Fibroblast of pulmonary artery (primary cell): ENCODE measurements around the gene NINJ2.
"Not testable (repeated sequence)": the region's sequence is repeated elsewhere in the genome, so short reads cannot be mapped to it uniquely, and the experiment has no call there.

Experiments
- DNase-seq: peaks from one replicate; pipeline ENCODE4 v3.0.0-alpha.2; 2010; ENCODE audit warnings: low read depth
- H3K4me3 ChIP-seq: replicated peaks from 2 replicates; pipeline ENCODE4 v1.5.1; 2011; ENCODE audit warnings: low read depth, mild to moderate bottlenecking, control low read depth, low read length, moderate library complexity
- TF ChIP-seq, protein P1 (sequence below): IDR thresholded peaks from 2 replicates; pipeline ENCODE4 v1.5.1; 2011; ENCODE audit warnings: mild to moderate bottlenecking, control low read depth, low read length, inconsistent platforms; ENCODE audit errors: missing control alignments

Gene NINJ2

DNA sequence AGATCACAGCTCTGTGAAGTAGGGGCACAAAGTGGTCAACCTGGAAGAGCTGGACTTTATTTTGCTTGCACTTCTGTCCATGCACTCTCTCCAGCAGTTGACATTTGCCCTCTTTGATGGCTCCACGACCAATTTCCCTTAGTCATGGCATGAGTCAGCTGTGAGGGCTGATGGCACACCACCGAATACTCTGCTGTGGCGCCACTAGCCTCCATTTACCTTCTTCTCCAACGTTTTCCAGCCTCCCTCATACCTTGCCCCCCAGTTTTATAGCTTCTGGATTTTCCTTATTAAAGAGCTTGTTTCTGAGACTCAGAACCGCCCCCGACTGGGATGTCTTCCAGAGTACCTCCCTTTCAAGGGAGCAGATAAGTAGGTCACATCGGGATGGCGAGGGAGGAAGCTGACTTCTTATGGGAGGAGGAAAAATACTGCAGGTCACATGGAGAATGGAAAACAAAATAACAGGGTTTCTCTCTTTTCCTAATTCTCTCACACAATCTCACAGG lies 17.6 kb downstream of the NINJ2 start:
- no peak overlapping the region for H3K4me3 ChIP-seq
- TF ChIP-seq, protein P1, sequence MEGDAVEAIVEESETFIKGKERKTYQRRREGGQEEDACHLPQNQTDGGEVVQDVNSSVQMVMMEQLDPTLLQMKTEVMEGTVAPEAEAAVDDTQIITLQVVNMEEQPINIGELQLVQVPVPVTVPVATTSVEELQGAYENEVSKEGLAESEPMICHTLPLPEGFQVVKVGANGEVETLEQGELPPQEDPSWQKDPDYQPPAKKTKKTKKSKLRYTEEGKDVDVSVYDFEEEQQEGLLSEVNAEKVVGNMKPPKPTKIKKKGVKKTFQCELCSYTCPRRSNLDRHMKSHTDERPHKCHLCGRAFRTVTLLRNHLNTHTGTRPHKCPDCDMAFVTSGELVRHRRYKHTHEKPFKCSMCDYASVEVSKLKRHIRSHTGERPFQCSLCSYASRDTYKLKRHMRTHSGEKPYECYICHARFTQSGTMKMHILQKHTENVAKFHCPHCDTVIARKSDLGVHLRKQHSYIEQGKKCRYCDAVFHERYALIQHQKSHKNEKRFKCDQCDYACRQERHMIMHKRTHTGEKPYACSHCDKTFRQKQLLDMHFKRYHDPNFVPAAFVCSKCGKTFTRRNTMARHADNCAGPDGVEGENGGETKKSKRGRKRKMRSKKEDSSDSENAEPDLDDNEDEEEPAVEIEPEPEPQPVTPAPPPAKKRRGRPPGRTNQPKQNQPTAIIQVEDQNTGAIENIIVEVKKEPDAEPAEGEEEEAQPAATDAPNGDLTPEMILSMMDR = no peak
- DNase-seq = peak; percentile 61

DNA sequence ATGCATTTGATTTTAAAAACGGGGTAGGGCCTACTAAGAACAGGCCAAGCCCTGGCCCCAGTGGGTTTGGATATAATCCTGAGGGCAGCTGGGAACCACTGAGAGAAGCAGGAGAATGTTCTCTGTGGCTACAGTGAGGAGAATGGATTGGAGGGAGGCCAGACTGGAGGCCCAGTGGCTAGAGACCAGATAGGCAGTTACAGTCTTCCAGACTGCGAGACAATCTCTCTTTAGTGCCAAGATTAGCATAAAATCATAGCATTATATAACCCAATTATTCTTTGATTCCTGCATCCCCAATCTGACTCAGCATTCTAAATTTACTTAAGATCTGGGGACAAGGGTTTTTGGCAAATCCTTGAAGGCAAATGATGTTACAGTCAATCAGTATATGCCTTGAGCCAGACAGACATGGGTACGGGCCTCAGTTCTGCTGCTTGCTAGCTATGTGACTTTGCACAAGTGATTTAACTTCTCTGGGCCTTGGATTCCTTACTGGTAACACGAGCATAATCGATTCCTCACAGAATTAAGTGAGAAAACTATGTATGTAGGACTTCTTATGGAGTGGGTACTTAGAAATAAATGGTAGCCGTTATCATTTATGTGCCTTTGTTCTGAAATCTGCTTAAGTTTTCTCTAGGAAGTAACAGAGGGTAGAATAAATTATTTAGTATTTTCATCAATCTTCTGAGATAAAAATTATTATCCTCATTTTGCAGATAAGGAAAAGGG lies 18.3 kb downstream of the NINJ2 start:
- DNase-seq = peak; percentile 65
- no peak overlapping the region for H3K4me3 ChIP-seq
- TF ChIP-seq, protein P1 = no peak

DNA sequence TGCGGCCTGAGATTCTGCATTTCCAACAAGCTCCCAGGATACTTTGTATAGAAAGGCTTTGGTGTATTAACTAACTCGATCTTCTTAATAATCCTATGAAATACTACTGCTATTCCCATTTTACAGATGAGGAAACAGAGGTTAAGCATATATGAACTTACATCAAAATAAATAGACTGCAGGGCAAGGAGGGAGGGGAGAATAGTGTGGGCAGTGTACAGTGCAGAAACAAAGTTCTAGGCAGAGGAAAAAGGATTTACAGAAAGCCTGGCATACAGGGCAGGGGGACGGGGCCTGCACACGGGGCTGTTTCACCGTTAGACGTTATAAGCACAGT lies 19.0 kb downstream of the NINJ2 start:
- TF ChIP-seq, protein P1 = no peak
- no peak for DNase-seq
- H3K4me3 ChIP-seq = no peak overlapping the region

DNA sequence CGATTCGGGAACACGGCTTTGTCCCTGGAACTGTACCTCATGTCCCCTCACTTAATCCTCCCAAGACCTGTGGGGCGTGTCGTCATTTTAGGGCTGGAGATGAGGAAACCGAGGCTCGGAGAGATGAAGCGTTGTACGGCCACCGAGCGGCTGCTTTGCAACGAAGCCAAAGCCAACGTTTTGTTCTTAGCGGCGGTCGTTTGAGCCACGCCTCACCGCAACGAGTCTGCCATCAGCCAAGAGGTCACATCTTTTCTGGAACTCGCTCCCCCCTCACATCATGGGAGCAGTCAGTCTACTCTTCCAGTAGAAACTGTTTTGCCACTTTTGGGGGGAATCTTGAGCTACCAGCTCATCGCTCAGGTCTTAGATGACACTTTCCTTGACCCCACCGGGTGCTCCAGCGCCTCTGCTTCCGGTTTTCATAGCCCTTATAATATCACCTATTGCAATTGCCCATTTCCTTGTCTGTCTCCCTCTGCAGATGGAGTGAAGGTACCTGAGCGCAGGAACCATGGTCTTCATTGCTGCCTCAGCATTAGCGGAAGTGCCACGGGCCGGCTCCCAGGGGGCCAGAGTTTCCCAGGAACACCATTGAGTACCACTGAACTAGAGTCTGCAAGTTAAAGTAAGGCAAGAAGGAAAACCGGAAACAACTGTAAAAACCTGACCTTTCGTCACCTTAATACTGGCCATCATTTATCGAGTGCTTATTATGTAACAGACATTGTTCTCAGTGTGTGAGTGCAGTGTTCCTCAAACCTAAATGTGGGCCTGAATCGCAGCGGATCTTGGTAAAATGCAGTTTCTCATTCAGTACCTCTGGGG lies 19.6 kb downstream of the NINJ2 start:
- H3K4me3 ChIP-seq = peak overlapping the region; percentile 21
- TF ChIP-seq, protein P1 = no peak
- DNase-seq = no peak

DNA sequence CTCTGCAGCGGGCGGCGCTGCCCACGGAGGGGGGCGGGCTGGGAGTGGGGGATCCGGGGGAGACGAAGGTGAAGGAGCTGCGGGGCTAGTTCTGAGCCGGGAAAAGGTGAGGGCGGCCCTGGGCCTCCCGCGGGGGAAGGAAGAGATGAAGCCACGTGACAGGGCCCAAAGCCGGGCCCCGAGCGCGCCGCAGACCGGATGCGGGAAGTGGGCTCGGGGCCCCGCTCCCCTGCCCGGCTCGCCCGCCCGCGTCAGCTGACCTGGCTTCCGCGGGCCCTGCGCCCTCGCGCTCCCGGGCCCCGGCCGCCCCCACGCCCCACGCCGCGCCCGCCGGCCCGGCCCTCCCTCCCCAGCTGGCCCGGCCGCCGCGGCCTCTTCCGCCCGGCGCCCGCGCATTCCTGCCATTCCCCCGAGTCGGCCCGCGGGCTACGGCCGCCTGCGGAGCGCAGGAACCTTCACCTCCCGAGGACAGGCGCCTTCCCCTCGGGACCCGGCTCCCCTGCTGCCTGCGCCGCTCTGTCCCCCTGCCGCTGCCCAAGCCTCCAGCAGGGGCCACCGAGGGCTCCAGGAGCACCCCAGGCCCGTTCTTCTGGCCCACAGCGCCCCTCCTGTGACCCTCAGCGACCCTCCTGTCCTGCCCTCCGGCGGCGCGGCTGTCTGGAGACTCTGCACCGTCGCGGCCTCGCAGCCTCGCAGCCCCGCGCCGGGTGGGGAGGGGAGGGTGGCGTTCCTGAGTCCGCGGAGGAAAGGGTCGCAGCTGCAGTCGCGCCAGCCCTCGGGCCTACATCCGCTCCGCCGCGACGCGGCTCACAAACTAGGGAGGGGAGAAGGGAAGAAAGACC lies 20.4 kb downstream of the NINJ2 start:
- TF ChIP-seq, protein P1 = peak; percentile 9
- H3K4me3 ChIP-seq = peak overlapping the region; percentile 21
- DNase-seq = peak; percentile 59

DNA sequence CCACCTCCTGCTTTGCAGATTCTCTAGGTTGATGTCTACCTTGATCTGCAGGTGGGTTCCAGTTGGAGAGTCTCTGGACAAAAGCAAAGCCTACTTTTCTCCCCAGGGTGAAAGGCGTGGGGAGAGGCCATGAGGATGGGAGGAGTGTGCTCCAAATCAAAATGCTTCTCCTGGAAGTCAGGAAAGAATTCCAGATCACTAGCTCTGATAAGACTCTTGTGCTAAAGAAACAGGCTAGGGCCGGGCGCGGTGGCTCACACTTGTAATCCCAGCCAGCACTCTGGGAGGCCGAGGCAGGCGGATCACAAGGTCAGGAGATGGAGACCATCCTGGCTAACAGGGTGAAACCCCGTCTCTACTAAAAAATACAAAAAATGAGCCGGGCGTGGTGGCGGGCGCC lies 21.9 kb downstream of the NINJ2 start:
- not testable (repeated sequence) for H3K4me3 ChIP-seq, DNase-seq

DNA sequence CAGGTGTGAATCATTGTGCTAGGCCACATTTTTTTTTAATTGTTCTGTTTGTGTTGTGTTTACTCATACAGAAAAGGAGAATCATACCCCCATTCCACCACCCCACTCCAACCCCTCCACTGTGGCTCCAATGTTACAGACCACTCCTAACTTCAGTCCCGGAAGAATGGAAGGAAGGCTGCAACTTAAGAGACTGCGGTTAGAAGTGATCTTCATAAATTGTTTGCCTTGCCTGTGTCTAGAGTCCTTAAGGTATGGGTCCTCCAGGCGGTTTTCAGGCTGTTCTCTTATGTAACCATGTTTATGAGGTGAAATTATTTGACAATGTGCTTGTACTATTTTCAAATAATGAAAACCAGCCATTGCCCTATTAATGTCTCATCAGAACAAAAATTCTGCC lies 22.5 kb downstream of the NINJ2 start:
- H3K4me3 ChIP-seq = no peak overlapping the region
- TF ChIP-seq, protein P1 = no peak
- DNase-seq = no peak
